Muscle layer of duodenum (tissue), 2 donors: ENCODE data around the gene ADD3.

Source experiments
- H3K27ac ChIP-seq: one replicate; pipeline ENCODE4 v1.7.0; 2013; ENCODE audit warnings: mild to moderate bottlenecking, low read length
- H3K27me3 ChIP-seq: one replicate; pipeline ENCODE4 v1.7.0; 2013; ENCODE audit warnings: low read depth, mild to moderate bottlenecking, control low read depth, low read length
- H3K36me3 ChIP-seq, 2 donors: one replicate each; pipeline ENCODE4 v1.7.0; 2013; ENCODE audit warnings: low read length in 2 of 2, control low read depth in 1 of 2, mild to moderate bottlenecking in 1 of 2; ENCODE audit not compliant: insufficient read depth in 2 of 2, control insufficient read depth in 1 of 2
- H3K4me1 ChIP-seq, 2 donors: one replicate each; pipeline ENCODE4 v1.7.0; 2013; ENCODE audit warnings: low read length in 2 of 2, mild to moderate bottlenecking in 2 of 2, control low read depth in 1 of 2, moderate library complexity in 1 of 2; ENCODE audit not compliant: insufficient read depth in 2 of 2, control insufficient read depth in 1 of 2
- H3K4me3 ChIP-seq, 2 donors: one replicate each; pipeline ENCODE4 v1.7.0; 2013; ENCODE audit warnings: low read length in 2 of 2, low read depth in 1 of 2, mild to moderate bottlenecking in 1 of 2
- H3K9me3 ChIP-seq, 2 donors: one replicate each; pipeline ENCODE4 v1.7.0; 2013; ENCODE audit warnings: low read length in 2 of 2, control low read depth in 1 of 2, mild to moderate bottlenecking in 1 of 2; ENCODE audit not compliant: control insufficient read depth in 1 of 2
- donor health status: healthy.

The ADD3 gene, protein sequence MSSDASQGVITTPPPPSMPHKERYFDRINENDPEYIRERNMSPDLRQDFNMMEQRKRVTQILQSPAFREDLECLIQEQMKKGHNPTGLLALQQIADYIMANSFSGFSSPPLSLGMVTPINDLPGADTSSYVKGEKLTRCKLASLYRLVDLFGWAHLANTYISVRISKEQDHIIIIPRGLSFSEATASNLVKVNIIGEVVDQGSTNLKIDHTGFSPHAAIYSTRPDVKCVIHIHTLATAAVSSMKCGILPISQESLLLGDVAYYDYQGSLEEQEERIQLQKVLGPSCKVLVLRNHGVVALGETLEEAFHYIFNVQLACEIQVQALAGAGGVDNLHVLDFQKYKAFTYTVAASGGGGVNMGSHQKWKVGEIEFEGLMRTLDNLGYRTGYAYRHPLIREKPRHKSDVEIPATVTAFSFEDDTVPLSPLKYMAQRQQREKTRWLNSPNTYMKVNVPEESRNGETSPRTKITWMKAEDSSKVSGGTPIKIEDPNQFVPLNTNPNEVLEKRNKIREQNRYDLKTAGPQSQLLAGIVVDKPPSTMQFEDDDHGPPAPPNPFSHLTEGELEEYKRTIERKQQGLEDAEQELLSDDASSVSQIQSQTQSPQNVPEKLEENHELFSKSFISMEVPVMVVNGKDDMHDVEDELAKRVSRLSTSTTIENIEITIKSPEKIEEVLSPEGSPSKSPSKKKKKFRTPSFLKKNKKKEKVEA

GRCh38 chr10:110007701-110008517, at the start of gene ADD3:
TSS of gene ADD3 (plus strand) at chr10:110007984. CDS start at chr10:110100654, 92,670 bp downstream.
- Histone ChIP-seq H3K36me3 (peaks cover 0 to 5% of the 10 kb centered on the region in 2 donors), H3K4me3 (peak within 1 kb of the TSS; percentile 76 to 94), H3K4me1 (peaks cover 4 to 31% of the 10 kb centered on the region in 2 donors), H3K9me3 (no peaks in the 10 kb centered on the region), H3K27me3 (no peaks in the 10 kb centered on the region), H3K27ac (peak within 1 kb of the TSS; percentile 56)

- Histone ChIP-seq H3K4me1 (no peaks in the 10 kb centered on the region), H3K27me3 (no peaks in the 10 kb centered on the region), H3K36me3 (no peaks in the 10 kb centered on the region), H3K27ac (no peak overlapping the region), H3K9me3 (no peaks in the 10 kb centered on the region), H3K4me3 (no peak overlapping the region)
Observed at GRCh38 chr10:109958059-109958458, 49.7 kb upstream of the ADD3 start.

- H3K4me1 ChIP-seq, result no peaks in the 10 kb centered on the region
- no peaks in the 10 kb centered on the region for H3K27me3 ChIP-seq
- H3K9me3 ChIP-seq, result no peaks in the 10 kb centered on the region
- H3K36me3 ChIP-seq, result no peaks in the 10 kb centered on the region
- H3K27ac ChIP-seq, result no peak overlapping the region
- H3K4me3 ChIP-seq, result no peak overlapping the region
Observed at GRCh38 chr10:109959259-109960145, 48.3 kb upstream of the ADD3 start.

GRCh38 chr10:109960682-109961081, 47.1 kb upstream of the ADD3 start:
- Histone ChIP-seq H3K4me1 (no peaks in the 10 kb centered on the region), H3K36me3 (no peaks in the 10 kb centered on the region), H3K27me3 (no peaks in the 10 kb centered on the region), H3K4me3 (no peak overlapping the region), H3K27ac (no peak overlapping the region), H3K9me3 (no peaks in the 10 kb centered on the region)

DNA sequence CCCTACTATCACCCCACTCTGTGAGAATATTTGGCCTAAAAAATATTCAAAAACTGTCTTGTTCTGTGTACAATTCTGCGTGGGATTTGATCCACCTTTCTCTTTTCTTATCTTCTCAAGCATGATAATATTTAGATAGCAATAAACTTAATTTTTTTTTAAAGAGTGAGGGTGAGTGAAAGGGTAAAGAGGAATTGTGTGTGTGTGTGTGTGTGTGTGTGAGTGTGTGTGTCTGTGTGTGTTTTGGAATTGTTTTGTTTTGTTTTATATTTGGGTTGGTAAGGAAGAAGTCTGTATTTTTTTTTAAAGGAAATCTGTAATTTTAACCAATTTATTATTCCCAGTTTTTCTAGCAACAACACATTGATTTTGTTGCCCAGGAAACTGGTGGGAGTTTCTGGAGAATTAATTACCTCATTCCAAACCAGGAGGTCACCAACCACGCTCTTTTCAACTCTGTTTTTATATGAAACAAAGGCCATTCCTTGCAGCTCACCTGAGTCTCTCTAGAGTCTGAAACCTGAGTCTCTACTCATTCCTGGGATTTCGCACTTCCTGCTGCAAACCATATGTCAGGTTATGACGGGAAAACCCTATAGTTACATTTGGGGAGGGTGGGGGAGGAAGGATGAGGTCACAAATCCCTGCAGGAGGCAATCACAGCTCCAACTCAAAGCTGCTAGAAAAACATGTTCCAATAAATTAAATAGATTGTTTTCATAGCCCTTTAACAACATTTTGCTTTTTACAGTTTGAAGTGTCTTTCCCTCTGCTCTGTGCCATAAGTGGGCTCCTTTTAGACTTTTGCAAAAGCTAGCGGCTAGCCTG, 46.4 kb upstream of the ADD3 start:
- Histone ChIP-seq H3K4me1 (no peaks in the 10 kb centered on the region), H3K9me3 (no peaks in the 10 kb centered on the region), H3K36me3 (no peaks in the 10 kb centered on the region), H3K27me3 (no peaks in the 10 kb centered on the region), H3K4me3 (no peak overlapping the region), H3K27ac (no peak overlapping the region)

GRCh38 chr10:109962247-109962646, 45.5 kb upstream of the ADD3 start:
- Histone ChIP-seq H3K4me1 (no peaks in the 10 kb centered on the region), H3K27me3 (no peaks in the 10 kb centered on the region), H3K4me3 (no peak overlapping the region), H3K9me3 (no peaks in the 10 kb centered on the region), H3K27ac (no peak overlapping the region), H3K36me3 (no peaks in the 10 kb centered on the region)

DNA sequence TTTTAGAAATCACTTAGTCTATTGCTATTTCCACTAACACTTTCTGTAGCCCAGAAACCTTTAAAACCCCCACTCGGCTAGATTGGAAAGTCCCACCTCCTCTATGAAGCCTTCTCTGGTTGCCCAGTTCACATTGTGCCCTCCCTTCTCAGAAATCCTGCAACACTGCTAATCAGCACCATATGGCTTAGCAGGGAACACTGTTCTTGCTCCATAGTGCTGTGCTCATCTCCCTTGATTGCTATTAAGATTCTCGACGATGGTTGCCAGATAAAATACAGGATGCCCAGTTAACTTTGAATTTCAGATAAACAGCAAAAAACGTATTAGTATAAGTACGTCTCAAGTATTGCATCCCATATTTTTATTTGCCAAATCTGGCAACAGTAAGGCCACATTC, 44.3 kb upstream of the ADD3 start:
- Histone ChIP-seq H3K36me3 (no peaks in the 10 kb centered on the region), H3K4me1 (peaks cover 0 to 3% of the 10 kb centered on the region in 2 donors), H3K27ac (no peak overlapping the region), H3K27me3 (no peaks in the 10 kb centered on the region), H3K4me3 (no peak overlapping the region), H3K9me3 (no peaks in the 10 kb centered on the region)

DNA sequence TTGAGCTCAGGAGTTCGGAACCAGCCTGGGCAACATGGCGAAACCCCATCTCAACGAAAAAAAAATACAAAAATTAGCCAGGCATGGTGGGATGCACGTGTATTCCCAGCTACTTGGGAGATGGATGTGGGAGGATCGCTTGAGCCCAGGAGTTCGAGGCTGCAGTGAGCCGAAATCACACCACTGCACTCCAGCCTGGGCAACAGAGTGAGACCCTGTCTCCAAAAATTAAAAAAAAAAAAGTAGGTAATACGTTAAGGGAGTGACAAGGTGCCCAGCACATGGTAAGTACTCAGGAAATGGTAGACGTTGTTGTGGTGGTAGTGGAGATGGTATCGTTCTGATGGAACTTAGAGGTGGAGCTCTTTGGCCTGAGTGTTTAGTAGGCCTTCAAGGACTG, 43.5 kb upstream of the ADD3 start:
- no peaks in the 10 kb centered on the region for H3K9me3 ChIP-seq
- no peak overlapping the region for H3K27ac ChIP-seq
- H3K4me3 ChIP-seq, result no peak overlapping the region
- no peaks in the 10 kb centered on the region for H3K36me3 ChIP-seq
- H3K27me3 ChIP-seq, result no peaks in the 10 kb centered on the region
- peaks cover 0 to 3% of the 10 kb centered on the region in 2 donors for H3K4me1 ChIP-seq

GRCh38 chr10:109966961-109967738, 40.6 kb upstream of the ADD3 start:
- peak overlapping the region in 1 of 2 donors; percentile 10 for H3K4me3 ChIP-seq
- H3K9me3 ChIP-seq, result no peaks in the 10 kb centered on the region
- peak overlapping the region; percentile 19 for H3K27ac ChIP-seq
- peaks cover 0 to 3% of the 10 kb centered on the region in 2 donors for H3K4me1 ChIP-seq
- no peaks in the 10 kb centered on the region for H3K27me3 ChIP-seq
- H3K36me3 ChIP-seq, result no peaks in the 10 kb centered on the region
